ENCODE data around the gene GAREM1.
"Not testable (repeated sequence)": the region's sequence is repeated elsewhere in the genome, so short reads cannot be mapped to it uniquely, and the experiment has no call there.

The GAREM1 gene

DNA sequence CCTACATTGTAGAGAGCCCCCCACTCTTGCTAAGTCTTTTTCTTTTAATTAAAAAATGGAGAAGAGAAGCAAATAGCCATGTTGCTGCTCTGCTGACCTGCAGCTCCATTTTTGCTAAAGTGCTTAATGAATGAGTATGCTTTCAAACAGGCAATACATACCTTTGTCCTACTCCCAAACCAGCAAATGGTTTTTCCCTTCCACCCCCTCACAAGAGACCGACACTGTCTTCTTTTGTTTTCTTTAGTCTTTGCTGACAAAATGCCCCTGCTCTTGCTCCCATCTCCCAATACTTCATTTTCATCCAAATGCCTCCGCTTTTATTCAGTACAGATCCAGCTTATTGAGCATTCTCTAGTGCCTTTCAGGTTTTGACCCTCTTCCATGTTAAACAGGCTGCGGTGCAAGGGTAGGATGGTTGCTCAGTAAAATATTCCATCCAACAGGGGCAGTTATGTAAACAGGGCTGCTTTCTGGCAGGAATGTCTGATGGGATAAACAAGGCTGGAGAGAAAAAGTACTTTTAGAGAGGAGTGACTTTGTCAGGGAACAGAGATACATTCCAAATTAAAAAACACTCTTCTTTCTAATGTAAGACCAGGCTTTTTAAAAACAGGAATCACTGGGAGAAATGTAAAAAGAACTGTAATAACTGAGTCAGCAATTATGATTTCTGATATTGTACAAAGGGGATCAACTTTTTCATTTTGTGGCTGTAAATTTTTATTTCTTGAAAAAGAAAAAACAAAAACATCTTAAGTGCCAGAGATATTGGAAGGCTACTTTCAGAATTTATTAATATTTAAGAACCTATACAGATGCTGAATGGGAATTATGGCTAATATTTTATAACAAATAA is 144.0 kb downstream of the GAREM1 start:
- DNase-seq (ENCODE audit: low read depth), result no peak

DNA sequence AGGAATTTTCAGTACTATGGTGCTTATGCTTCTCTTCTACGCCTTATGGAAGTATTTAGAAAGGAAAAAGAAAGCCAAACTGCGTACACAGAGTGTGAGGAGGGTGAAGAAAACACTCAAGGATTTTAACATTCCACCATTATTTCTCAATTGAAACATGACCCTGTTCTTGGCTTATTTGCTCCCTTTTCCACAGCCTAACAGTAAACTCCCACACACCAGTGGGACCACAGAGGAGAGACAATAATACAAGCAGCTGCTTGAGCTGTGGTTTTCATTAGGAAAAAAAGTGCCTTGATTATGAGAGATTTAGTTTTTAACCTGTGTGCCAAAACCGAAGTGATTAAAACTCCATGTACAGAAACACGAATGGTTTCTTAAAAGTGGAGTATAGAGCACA is 146.5 kb downstream of the GAREM1 start:
- DNase-seq (ENCODE audit: low read depth), result no peak

DNA sequence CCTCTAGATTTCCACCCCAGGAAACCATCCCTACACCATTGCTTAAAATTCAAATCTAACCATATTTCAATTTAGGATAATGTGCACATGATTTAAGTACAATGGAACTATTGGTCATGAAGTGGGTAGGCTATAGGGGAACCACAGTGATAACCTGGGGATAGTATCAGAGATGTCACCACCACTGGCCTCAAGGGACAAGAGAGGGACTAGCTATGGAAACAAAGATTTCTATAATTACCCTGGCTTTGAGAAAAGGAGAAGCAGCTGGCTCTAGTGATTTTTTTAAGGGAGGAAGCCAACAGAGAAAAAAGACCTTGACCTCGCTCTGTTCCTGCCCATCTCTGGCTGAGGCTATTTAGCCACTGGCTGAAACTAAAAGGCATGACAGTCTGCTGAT is 148.9 kb downstream of the GAREM1 start:
- DNase-seq (ENCODE audit: low read depth), result no peak

DNA sequence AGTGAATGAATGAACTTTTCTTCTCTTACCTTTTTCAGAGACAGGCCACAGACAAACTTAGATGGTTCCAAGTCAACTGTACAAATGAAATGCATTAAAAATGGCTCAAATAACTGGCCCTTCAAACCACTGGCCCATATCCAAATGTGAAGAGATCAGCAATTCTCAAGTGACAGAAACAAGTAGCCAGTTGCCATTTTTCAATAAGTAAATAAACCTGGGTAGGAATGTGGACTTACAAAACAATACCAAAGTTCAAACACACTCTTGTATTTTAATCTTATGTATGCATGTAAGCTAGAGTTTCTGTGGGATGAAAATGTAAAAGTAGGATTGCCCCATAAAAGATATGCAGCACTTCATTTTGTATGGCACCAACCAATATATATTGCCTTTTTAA is 151.6 kb downstream of the GAREM1 start:
- DNase-seq (ENCODE audit: low read depth), result no peak

DNA sequence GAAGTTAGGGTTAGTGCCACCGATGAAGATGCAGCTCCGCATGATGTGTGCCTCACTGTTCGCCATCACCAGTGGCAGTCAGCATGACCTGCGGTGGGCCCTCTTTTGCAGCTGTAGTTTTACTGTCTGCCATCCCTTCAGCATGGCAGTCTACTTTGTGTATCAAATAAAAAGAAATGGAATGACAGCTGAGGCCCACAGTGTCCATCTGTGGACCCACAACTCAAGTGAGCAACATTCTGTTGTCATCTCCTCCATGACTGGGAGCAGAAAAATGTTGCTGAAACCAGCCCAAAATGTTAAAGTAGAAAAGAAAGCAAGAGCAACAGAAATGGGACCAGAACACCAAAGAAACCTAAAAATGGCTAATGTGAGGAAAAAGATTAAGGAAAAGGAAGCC is 152.1 kb downstream of the GAREM1 start:
- no peak for DNase-seq (ENCODE audit: low read depth)

DNA sequence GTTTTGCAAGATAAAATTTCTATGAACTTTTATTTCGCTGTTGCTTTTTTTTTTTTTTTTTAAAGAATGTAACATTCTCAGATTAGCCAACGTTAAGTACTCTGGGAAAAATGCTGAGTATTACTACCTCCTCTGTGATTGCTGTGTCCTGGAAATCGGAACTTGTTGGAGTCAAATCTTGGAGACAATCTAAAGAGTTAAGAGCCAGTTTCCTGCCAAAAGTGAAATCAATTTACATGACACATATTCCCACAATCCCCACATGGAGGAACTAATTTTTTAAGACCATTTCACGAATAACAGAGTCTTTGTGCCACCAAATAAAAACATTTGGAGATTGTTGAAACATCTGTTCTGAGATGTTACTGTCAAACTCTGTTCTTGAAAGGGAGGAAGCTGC is 153.0 kb downstream of the GAREM1 start:
- no peak for DNase-seq (ENCODE audit: low read depth)

DNA sequence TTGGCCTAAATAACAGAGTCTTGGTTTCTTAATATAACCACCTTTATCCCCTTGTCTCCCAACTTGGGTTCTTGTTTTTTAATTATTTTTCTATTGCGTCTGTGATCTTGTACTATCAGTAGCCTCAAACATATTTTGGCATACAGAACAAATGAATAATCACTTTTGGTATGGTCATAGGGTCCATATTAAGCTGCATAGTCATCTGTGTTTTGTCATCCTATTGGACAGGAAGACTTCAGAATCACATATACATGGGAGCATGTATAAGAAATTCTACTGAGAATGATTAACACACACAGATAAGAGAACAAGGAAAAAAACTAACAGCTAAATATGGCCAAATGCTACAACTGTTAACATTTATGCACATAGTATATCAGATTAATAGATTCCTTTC is 154.8 kb downstream of the GAREM1 start:
- peak; percentile 22 for DNase-seq (ENCODE audit: low read depth)

DNA sequence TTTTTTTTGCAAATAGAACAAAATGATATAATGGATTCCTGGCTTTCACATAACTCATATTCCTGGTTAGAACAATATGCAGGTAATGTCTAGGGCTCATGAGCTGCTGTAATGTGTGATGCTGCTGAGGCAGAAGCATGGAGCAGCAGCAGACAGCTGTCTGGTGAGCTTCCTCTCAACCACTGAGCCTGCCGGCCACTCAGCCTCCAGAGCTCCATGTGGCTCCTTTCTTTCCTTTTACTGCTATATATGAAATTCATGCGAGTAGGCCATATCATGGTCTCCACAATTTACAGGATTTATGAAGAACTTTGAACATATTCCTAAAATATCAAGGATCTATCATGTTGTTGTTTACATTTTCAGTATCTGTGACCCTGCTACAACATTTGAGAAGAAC is 159.9 kb downstream of the GAREM1 start:
- no peak for DNase-seq (ENCODE audit: low read depth)

DNA sequence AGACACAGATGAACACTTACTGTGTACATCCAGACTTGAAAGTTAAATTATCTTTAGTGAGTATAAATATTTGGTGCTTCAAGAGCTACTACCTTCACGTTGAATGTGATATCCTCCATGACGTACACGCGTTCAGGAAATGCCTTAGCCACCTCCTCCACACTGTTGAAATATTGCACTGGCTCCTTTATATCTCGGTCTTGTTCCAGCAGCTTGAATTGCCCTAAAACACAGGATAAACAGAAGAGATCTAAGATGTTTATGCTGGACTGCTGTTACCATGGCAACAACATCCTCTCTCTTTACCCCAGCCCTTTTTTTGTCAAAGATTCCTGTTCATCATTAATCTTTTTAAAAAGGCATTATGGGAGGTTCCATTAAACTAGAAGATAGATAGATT is 160.6 kb downstream of the GAREM1 start:
- no peak for DNase-seq (ENCODE audit: low read depth)

DNA sequence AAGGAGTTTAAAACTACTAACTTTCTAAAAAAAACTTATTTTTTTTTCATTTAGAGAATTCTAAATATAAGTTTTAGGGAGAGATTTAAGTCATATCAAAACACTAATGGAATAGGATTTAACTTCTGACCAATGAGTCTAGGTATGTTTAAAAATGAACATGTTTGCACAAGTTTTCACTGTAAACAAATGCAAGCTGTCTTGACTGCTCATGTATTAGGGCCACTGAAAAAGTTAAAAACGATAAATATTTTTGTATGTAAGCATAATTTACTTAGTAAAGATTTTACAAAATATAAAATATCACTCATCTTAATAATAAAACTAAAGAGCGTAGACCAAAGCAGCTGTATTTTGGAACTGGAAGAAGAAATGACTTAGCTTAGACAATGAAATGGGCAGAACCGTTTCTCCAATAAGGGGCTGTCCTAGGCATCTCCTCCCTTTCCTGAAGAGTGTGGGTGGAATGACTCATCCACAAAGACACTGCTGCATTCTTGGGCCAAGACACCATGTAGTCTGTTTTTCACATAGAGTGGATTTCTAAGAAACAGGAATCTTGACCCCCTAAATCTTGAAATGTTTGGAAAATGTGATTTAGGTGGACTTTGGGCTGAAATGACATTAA is 162.1 kb downstream of the GAREM1 start:
- DNase-seq (ENCODE audit: low read depth), result peak; percentile 28

DNA sequence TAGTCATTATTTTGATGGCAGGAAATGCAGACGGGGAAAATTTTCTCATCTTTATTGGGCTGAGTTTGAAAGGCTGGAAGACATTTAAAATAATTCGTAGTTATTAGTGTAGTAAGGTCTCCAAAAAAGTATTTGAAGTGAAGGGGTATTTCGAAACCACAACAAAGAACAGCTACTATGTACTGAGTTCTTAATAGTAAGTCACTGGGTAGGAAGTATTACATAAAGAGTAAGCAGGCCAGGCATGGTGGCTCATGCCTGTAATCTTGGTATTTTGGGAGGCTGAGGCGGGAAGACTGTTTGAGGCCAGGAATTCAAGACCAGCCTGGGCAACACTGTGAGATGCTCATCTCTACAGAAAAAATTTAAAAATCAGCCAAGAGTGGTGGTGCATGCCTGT is 167.3 kb downstream of the GAREM1 start:
- no peak for DNase-seq (ENCODE audit: low read depth)

DNA sequence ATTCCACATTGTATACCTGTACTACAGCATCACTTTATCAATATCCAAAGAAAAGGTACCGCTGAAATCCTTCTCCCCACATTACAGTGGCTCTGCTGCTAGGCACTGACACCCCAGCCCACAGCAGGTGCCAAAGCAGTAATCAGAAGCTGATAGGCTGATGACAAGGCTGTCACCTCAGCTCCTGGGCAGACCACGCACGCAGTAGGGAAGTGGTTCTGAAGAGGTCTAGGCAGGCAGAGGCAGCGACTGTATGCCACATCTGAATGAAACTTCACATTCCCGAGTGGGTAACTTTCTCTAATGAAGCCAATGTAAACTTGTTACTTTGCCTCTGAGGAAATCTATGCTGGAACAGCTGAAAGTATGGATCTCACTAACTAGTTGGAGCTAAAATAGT is 167.9 kb downstream of the GAREM1 start:
- DNase-seq (ENCODE audit: low read depth), result no peak

DNA sequence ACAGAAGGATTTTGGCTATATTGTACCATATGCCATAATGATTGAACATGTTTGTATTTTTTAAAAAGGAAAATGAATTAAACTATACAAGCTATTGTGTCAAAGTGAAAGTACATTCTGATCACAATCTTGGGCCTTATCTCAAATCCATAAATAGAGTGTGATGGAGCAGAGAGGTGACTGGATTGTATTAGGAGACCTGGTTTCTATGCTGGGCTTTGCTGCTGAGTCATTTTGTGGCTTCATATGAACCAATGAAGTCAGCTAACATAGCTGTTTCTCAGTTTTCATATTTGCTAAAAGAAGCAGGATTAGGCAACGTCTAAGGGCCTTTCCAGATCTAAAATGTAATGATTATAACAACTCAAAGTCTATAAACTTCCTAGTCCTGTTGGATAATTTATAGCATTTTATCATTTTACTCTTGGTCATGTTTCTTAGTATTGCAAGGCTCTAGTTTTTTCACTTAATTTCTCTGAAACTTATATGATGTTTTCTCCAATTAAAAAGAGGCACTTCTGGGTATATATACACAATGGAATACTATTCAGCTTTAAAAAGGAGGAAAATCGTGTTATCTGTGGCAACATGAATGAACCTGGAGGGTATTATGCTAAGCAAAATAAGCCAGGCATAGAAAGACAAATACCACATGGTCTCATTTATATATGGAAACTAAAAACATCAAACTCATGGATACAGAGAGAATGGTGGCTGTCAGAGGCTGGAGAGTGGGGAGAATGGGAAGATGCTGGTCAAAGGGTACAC is 168.5 kb downstream of the GAREM1 start:
- DNase-seq (ENCODE audit: low read depth), result peak; percentile 50

DNA sequence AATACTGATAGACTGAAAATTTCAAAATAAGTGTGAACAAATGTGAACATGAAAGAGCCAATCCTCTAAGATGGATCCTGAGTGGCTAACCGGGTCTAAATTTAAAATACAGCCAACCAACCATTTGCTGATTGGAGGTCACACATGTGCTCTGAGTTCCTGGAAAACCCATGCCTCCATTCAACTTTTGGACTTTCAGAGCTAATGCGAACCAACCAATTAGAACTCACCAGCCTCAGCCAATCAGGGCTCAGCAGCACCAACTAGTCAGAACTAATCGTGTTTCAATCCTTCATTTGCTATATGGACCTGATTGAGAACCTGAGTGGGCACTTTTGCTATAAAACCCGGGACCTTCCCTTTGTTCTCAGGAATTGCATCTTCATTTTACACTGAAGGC is 169.3 kb downstream of the GAREM1 start:
- DNase-seq (ENCODE audit: low read depth), result no peak

DNA sequence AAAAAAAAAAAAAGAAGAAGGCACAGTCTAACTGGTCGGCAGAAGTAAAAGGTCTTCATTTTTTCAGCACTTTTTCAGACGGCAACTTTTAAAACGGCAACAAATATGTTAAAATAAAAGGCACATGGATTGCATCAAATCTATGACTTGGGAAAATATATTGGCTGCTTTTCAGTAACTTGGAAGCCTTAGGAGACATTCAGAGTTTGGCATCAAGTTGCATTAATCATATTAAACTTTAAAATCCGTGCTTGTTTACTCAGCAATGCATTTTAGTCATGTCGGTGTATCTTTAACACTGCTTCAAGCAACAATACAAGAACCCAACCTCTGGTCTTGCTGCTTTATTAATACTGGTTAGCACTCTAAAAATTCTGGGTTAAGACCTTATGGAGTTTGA is 169.8 kb downstream of the GAREM1 start:
- no peak for DNase-seq (ENCODE audit: low read depth)

DNA sequence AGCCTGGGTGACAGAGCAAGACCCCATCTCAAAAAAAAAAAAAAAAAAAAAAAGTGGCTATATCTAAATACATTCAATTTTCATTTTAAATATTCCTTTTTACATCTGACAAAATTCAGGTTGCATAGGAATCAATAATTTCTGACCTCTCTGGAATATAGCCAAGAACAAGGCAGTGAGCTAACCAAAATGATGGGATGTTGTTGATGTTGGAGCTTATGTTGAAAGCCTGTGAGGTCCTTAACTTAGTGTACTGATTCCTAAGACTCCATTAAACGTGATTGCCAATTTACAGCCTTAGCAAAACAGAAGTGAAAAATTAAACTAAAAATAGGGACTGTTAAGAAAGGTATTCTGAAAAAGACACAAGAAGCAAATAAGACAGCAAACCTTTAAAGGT is 171.2 kb downstream of the GAREM1 start:
- no peak for DNase-seq (ENCODE audit: low read depth)

DNA sequence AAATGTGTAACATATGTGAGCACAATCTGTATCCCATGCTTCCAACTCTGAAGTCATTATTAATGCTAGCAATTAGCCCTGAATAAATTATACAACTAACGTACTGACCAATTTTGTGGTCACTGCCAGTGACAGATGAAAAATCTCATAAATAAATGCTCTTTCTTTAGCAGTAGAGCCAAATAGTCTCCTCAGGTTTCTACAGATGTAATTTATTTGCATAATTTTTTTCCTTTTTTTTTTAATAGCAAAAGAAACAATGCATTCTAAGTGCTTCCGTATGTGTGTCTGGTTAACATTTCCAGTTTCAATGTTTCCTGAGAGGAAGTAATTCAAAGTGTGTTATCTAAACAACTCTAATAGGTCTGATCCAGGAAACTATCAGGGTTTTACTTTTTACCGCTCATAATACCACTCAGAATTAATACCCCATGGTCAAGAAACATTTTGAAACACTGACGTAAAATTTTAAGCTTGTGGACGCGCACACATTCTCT is 172.5 kb downstream of the GAREM1 start:
- no peak for DNase-seq (ENCODE audit: low read depth)

DNA sequence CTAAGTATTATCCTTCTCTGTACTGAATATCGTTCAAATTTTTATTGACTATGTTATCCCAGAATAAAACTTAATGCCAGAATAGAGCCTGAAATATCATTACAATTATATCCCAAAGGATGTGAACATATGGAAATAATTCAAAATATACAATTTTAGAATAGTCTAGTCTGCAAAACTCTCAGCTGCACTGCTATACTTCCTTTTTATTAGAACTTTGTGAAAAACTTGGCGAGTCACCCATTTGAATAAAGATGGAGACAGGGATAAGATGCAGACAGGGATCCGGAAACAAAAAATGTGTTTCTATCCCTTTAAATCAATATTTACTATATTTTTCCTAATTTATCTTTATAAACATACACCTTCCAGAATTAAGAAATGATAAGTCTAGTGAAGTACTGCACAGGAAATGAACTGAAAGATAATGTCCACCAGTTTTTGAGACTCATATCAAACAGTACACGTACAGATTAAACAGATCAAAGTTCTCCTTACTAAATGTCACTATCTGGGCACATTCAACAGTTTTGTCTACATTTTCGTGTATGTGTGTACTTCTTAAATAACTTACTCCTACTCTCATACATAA is 173.0 kb downstream of the GAREM1 start:
- DNase-seq (ENCODE audit: low read depth), result no peak

DNA sequence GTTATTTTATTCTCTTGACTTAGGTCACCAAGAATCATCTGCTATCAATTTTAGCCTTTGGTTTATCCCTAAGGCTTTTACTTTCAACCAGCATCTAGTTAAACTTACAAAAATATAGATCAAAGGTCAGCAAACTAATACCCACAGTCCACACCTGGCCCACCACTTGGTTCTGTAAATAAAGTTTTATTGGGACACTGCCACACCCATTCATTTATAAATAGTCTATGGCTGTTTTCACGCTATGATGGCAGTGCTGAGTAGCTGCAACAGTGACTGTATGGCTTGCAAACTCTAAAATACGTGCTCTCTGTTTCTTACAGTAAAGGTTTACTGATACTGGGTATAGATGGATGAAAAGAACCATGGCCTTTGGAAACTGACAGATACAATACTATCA is 173.8 kb downstream of the GAREM1 start:
- DNase-seq (ENCODE audit: low read depth), result no peak

DNA sequence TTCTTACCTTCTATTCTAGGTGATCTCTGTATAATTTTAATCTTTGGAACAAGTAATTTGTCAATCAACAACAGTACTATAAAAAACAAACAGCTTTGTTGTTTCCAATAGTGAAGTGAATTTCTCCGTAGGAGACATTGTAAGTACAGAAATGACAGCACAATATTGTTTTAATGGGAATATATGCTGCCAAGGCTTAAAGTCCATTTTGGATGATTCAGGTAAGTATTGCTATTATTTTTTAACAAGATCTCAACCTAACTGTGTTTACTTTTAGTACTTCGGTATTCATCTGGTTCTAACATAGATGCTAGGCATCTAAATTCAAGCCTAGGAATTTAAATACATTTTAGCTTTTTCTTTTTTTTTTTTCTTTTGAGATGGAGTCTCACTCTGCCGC is 175.1 kb downstream of the GAREM1 start:
- no peak for DNase-seq (ENCODE audit: low read depth)

DNA sequence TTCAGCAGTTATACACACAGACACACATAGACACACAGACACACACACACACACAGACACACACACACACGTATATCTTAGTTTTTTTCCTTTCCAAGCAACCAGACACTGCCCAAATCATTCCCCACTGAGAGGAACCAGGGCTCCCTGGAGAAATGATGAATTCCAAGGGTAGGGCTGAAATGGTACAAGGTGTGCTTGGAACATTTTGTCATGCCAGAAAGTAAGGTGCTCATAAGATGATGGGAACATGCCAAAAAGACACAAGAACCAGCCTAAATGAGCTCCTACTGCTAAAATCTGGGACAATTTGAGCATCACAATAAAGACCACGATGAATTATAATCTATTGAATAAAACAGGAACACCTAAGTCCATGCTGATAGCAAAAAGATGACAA is 177.6 kb downstream of the GAREM1 start:
- no peak for DNase-seq (ENCODE audit: low read depth)

DNA sequence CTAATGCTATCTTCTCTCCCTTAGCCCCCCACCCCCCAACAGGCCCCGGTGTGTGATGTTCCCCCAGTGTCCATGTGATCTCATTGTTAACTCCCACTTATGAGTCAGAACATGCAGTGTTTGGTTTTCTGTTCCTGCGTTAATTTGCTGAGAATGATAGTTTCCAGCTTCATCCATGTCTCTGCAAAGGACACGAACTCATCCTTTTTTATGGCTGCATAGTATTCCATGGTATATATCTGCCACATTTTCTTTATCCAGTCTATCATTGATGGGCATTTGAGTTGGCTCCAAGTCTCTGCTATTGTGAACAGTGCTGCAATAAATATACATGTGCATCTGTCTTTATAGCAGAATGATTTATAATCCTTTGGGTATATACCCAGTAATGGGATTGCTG is 179.1 kb downstream of the GAREM1 start:
- DNase-seq (ENCODE audit: low read depth), result not testable (repeated sequence)

DNA sequence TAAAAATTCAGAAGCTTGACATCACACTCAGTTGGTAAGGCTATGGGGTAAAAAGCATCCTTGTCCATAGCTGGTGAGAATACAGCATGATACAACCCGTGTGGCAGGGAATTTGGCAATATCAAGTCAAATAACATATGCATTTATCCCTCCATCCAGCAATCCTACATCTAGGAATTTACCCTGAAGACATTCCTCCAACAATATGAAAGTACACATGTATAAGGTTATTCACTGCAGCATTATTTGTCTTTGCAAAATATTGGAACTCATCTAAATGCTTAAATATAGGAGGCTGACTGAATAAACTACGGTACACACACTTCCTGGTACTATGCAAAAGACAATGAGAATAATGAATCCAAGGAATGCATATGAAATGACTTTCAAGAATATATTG is 179.9 kb downstream of the GAREM1 start:
- DNase-seq (ENCODE audit: low read depth), result no peak

All from HS-5 (cell line).